EH (cell line): ENCODE measurements around the gene FAM43A.
A peak's percentile ranks its signal among the peaks of the same experiment; 100 is the strongest.

Experiments
- DNase-seq: peaks from one replicate; pipeline ENCODE4 v3.0.0-alpha.2; 2015; ENCODE audit warnings: low read depth

Gene FAM43A

DNA sequence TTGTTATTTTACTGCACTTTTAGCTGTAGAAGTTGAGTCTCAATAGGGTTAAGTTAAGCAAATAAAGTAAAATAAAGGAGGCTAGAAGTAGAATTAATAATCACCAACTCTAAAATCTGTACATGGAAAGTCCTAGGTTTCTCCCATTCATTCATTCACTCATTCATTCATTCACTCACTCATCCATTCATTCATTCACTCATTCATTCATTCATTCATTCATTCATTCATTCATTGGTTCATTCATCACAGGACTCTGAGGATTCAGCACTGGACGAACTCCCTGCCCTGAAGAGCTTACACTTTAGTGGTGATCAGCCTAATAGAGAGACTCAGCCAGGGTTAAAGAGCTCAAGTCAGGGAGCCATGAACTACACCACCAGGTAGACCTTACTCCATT is 9.2 kb upstream of the FAM43A start:
- DNase-seq = no peak

DNA sequence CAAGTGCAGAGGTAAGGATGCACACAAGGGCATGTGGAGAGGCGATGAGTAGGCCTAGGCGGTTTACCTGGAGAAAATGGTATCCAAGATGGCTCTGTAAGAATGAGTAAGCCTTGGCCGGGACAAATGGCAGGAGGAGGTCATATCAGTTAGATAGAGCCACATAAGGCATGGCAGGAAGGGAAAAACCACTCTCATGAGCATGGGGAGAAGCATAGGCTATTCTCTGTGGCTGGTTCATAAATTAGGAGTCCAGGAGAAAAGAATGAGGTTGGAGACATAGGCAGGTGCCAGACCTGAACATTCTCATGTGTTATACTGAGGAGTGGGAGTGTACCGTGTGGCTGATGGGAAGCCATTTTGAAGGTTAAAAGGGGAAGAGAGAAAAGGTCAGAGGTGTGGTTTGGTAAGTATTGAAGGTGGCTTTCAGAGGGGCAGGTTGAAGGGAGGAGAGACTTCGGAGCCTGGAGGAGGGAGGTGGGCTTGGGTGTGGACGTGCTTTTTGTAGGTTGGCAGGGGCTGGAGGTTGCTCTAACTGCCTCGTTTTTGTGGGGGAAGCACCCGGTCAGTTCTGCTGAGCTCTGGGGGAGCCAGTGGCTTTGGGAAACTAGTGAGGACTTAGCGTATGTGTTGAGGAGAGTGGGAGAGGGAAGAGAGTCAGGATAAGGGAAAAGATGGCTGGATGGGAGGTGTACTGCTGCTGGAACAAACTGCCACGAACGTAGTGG is 4.6 kb upstream of the FAM43A start:
- DNase-seq = no peak

DNA sequence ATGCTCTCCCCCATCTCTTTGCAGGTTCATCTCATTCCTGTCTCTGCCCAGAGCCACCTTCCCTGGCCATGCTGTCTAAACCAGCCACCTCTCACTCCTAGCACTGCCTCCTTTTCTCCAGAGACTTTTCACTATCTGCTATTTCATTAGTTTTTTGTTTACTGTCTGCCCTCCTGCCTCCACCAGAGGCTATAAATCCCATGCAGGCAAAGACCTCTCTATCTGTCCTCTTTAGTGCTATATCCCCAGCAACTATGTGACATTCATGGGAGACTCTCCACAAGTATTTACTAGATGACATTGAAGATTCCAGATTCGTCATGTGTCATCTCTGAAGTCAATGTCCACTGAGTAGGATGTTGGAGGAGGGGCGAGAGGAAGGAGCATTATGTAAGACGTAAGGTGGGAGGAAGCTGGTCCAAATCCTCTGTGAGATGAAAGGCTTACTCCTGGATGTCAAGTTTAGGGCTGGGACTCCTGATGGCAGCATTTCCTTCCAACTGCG is 3.4 kb upstream of the FAM43A start:
- DNase-seq = no peak

DNA sequence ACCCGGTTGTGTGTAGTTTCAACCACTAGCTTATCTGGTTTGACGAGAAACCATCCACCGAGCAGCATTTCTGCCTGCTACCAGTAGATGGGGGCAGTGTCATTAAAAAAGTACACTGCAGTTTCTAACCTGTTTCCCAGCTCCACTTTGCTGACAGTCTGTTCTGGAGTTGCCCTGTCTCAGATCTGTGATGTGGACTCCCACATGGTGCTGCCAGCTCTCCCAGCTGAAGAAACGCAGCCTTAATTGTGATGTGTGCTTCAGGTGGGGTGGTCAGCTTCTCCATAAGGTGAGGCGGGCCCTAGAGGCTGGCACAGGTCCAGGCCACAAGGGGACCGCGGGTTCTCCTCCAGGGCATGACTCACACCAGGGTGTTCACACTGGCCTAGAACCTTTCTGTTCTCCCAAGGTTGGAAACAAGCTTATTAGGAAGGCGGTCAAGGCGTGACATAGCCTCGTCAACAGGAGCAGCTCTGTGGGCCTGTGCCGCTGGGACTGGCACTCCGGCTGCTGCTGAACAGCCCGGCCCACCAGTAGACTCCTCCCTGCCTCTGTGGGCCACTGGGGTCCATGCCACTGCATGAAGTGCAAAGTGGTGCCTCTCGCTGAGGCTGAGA is 2.9 kb upstream of the FAM43A start:
- peak; percentile 91 for DNase-seq

DNA sequence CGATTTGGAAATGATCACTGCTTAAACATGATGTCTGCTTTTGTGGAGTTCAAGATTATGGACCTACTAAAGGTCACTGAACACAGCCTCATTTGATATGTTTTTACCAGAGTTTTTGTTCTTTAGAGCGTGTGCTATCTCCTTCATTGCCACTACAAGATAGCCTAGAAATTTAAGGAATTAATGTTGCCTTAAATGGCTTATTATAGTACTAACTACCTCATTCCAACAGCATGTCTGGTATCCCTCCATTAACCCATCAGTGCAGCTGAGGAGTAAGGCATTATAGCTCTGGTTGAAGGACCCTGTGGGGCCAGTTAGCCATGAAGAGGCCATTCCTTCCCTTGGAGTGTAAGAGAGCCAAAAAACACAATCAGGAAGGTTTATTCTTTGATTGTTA is 2.3 kb upstream of the FAM43A start:
- peak; percentile 74 for DNase-seq

DNA sequence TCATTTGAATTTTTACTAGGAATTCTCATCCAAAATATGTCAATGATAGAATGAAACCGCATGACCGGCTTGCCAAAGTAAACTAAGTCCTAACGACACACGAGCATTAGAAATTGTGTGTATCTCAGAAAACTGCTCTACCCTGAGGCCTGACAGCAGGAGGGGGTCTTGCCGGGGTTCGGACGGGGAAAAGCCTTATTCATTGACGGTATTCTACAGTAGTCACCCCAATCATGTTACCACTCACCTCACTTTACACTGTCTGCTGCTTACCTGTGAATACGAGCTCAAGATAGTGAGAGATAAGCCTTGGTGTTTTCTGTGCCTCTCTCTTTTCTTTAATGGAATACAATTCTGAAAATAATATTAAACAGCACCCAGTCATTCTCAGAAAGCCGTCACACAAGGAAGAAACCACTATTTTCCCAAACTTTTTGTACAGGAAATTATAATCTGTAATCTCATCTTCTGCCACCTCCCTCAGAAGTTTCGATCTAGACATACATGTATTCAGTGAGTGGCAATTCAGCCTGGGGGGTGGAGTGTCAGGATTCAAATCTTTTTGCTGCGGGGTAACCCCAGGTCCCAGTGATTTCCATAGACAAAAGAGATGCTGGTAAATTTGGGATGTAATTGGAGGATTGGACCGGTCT is 492 bp upstream of the FAM43A start:
- no peak for DNase-seq

DNA sequence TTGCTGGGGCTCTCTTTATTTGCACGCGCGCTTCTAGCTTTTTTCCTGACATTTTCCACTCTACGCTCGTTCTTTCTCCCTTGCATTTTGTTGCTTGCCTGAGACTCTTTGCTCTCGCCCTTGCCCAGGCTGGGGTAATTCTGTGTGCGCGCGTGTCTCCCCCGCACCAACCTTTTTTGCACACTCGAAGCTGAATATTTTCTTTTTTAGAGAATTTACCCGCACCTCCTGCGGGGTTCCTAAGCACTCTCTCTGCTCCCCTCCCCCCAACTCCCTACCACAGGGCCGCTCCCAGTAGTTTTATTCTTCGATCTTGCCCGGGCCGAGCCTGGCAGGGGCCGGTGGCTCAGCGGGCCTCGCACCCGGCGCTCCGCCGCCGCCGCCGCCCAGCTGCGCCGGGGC is 732 bp downstream of the FAM43A start:
- no peak for DNase-seq

DNA sequence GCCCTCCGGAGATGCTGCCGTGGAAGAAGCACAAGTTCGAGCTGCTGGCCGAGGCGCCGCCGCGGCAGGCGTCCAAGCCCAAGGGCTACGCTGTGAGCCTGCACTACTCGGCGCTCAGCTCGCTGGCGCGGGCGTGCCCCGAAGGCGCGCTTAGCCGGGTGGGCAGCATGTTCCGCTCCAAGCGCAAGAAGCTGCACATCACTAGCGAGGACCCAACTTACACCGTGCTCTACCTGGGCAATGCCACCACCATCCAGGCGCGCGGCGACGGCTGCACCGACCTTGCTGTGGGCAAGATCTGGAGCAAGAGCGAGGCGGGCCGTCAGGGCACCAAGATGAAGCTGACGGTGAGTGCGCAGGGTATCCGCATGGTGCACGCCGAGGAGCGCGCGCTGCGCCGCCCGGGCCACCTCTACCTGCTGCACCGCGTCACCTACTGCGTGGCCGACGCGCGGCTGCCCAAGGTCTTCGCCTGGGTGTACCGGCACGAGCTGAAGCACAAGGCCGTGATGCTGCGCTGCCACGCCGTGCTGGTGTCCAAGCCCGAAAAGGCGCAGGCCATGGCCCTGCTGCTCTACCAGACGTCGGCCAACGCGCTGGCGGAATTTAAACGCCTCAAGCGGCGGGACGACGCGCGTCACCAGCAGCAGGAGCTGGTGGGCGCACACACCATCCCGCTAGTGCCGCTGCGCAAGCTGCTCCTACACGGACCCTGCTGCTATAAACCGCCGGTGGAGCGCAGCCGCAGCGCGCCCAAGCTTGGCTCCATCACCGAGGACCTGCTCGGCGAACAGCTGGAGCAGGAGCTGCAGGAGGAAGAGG is 1.3 kb downstream of the FAM43A start:
- DNase-seq = peak; percentile 62

DNA sequence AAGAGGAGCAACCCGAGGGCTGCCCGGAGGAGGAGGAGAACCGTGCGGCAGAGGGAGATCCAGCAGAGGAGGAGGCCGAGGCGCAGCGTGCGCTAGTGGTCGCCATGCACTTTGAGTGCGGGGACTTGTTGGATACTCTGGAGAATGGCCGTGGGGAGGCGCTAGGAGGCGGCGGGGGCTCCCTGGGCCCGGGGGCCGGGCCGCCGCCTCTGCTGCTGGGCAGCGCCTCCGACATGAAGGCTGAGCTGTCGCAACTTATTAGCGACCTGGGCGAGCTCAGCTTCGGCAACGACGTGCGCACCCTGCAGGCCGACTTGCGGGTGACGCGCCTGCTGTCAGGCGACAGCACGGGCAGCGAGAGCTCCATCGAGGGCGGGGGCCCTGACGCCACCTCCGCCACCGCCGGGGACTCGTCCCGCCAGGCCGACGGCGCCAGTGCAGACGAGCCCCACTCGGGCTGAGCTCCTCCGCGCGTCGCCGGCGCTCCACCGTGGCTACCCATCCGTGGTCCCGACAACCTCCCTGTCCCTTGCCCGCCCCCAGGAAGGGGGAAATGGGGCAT is 2.0 kb downstream of the FAM43A start:
- peak; percentile 71 for DNase-seq

DNA sequence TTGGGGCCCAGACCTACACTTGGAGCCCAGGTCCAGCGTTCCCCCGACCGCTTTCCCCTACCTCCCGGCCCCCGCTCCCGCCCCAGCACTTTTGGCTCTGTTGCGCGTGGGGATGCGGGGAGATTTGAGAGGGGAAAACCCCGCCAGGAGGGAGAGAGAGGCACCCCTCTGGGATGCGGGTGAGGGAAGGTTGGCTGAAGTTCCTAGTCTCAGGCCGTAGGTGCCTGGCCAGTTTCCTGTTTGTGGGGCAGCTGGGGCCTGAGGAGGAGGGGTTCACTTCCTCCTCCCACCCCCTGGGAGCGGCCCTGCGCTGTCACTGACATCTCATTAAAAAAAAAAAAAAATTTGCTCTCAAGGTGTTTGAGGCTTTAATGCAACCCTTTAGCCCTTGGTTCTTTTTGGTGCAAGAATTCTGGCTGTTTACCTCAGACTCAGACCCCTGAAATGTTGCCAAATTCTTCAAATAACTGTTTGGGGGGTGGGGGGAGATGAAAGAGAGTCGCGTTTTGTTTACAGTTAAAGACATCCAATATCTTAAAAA is 2.6 kb downstream of the FAM43A start:
- peak; percentile 50 for DNase-seq

DNA sequence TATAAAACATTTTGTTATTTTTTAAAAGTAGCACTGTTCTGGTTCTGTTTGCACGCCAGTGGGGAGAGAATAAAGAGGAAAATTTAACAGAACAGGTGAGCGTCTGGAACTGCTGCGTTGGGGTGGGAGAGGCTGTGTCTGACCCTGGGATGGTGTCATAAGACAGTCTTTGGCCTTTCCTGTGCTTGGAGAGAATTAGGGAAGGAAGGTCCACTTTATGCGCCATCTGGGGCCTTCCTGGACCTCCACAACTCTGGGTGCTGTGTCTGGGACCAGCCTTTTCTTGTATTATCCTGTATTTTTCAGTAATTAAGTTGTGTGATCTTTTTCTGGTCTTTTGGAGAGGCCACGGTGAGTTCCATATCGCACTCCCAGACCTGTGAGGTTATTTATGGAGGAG is 3.3 kb downstream of the FAM43A start:
- no peak for DNase-seq

DNA sequence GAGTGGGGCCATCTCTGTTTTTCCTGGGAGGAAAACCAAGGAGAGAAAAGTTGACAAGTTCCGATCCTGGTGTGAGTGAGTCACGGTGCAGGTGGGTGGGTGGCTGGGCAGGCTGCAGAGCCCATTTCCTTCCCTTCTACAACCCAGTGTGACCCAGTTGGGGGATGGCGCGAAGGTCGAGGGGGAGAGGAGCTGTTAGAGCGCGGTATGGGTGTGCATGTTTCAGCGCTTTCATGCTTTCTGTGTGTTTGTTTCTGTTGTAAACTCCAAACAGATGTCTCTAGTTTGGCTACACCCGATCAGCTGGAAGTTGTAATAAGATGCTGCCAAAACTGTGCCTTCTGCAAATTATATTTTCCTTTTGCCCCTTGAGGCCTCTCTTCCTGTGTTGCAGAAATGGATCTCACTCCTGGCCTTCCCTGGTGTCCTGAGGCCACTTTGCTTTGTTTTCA is 3.8 kb downstream of the FAM43A start:
- peak; percentile 70 for DNase-seq

DNA sequence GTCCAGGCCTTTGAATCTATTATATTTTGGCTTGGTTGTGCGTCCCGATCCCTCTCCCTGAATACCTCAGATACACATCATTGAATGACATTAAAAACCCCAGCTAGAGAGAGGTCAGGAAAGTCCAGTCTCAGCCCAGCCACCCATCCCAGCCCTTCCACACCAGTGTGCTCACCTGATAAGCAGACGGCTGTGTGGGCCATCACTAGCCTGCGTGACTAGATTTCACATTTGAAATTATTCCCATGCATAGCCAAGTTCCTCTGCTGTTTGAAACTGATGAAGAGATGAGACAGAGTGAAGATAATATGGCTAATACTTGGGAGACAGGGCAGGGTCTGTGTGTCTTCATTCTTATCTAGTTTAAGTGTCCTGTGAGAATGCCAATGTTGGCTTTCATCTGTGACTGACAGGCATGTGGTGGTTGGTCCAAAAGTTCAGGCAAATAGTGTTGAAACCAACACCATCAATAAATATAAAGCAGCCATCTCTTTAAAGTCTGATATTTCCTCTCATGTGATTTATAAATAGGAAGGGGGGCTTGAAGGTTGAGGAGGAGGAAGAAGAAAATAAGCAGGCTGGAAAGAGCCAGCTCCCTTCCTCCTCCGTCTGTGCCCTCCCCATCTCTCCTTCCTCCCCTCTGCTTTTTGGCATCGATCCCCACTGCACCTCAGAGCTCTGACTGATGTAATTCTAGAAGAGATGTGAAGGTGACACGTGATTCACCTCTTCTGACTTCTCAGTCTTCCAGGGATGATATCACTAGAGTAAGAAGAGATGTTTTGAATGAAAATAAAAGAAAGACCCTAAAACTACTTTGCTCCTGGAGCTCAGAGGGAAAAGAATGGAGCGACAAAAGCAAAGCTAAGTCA is 5.1 kb downstream of the FAM43A start:
- peak; percentile 14 for DNase-seq

DNA sequence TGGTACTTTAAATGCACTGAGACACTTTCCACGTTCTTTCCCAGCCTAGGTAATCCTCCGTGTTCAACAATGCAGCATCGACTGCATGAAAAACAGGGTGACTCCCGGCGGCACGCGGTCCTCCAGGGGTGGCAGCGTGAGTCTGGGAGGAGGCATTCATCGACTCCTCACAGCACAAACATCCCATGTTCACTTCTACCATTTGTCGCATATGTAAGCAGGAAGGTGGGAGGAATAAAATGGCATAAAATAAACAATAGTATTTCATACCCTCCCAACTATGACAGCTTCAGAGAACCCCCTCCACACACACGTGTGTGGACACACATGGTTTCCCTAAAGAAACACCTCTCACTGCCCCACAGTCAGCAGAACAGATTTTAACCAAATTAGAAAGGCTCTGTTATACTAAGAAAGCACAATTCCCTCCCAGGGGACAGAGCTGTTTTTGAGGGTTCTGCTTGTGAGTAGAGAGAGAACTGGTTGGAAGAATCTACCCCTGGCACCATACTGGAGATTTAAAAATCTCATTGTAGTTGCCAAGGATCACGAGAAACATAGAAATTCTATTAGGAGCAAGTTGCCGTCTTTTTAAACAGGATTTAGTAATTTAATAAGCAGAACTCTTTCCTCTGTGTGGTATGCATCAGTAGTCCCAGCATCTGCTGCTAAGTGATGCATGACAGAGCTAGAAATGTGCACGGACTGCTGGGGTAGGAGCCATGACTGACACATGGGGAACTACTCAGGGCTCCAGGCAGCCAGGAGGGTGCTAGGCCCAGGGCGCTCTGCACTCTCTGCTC is 6.0 kb downstream of the FAM43A start:
- DNase-seq = peak; percentile 10

DNA sequence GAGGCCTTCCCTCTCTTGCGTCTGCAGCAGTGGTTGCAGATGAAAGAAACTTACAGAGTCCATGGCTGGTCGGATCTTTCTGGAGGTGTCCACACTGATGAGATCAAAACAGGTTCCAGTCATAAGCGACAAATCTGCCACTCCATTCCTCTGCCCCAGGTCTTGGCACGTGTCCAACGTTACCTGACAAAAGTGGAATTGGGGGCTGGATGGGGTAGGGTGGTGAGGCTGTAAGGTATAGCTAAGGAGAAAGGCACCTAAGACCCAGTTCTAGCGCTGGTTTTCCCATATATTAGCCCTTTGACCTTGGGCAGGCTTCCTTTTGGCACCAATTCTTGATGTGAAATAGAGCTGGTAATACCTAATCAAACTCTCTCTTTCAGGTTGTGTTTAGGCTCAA is 11.0 kb downstream of the FAM43A start:
- no peak for DNase-seq

DNA sequence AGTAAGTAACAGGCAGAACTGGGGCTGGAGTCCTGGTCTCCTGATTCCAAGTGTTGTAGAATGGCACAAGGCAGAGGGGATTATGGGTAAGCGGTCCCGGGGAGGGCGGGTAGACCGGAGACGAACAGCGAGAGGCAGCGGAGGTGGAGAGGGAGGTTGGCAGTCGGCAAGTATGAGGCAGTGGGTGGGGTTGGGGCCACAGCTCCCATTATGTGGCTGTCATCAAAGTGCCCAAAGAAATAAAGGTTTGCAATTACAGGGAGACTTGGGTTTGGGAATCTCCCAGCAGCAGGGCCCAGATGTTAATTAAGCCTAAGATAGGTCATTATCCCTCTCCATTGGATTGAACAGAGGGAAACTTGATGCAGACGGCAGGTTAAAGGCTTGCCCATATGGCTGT is 16.9 kb downstream of the FAM43A start:
- DNase-seq = no peak

DNA sequence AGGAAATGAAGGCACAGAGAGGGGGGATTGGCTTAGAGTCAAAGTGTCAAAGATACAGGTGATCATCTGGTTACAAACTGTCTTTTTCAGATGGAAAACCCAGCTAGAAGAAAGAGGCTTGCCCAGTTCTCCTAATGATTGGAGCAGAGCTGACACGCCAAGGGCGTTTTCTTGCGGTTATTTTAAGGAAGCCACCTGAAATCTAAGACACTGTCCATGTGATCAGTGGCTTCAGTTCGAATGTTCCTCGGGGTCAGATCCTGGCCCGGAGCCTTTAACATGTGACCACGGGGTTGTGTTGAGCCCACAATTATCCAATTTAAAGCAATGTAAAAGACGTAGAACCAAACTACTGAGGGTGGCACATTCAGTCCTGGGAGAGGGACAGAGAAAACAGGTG is 19.5 kb downstream of the FAM43A start:
- no peak for DNase-seq

DNA sequence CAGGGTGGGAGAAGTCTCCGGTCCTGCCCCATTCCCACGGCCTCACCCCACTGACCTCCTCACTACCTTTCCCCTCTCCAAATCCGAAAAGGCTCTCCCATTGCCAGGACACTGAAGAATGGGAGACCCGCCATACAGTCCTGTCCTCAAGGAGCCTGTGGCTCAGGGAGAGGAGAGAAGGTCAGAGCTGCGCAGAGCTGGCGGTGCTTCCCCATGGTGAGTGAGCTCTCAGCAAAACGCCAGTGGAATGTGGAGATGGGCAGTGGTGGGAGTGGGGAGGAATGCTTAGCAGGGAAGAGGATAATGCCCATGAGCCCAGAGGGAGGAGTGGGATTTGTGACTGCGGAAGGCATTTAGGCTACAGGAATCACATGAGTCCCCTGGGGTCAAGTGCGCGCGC is 20.1 kb downstream of the FAM43A start:
- DNase-seq = no peak

DNA sequence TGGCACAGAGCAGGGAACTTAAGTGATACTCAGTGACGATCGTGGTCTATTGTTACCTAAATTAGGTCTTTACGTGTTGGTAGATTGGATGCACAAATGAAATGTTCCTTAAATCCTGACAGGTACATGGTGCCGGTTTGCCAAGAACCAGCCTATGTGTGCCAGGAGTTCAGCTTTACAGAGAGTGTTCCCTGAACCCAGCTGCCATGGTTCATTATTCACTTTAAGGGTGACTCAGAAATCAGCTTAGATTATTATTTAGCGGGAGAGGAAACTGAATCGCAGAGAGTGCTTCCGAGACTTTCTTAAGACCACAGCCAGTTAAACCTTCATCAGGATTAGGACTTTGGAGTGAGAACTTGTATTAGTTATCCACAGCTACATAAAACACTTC is 21.5 kb downstream of the FAM43A start:
- DNase-seq = no peak

DNA sequence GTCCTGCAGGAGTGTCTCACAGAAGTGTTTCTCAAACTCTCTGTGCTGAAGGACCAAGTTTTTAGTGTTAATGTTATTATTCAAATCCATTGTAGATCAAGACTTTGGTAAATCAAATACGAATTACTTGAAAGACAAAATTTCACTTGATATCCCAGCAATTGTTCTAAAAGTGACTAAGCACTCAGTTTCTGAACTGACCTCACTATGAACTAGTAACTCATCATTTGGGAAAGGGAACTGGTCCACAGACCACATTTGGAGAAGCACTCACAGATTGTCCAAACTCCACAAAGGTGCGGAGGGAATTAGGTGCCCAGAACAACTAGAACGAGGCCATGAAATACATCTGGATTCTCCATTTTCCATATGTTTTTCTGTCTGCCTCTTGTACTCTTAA is 25.6 kb downstream of the FAM43A start:
- peak; percentile 41 for DNase-seq
